Stimulated activated CD8-positive, alpha-beta memory T cell treated with anti-CD3 and anti-CD28 coated beads, Interleukin-15, amount 100 ng/mL, for 24 hours (primary cell): ENCODE measurements around the gene MSRB1.
"Not testable (repeated sequence)": the region's sequence is repeated elsewhere in the genome, so short reads cannot be mapped to it uniquely, and the experiment has no call there.

Experiments used
- DNase-seq: peaks from one replicate; pipeline ENCODE4 v3.0.0-alpha.2; 2020; ENCODE audit warnings: low read depth

The MSRB1 gene

DNA sequence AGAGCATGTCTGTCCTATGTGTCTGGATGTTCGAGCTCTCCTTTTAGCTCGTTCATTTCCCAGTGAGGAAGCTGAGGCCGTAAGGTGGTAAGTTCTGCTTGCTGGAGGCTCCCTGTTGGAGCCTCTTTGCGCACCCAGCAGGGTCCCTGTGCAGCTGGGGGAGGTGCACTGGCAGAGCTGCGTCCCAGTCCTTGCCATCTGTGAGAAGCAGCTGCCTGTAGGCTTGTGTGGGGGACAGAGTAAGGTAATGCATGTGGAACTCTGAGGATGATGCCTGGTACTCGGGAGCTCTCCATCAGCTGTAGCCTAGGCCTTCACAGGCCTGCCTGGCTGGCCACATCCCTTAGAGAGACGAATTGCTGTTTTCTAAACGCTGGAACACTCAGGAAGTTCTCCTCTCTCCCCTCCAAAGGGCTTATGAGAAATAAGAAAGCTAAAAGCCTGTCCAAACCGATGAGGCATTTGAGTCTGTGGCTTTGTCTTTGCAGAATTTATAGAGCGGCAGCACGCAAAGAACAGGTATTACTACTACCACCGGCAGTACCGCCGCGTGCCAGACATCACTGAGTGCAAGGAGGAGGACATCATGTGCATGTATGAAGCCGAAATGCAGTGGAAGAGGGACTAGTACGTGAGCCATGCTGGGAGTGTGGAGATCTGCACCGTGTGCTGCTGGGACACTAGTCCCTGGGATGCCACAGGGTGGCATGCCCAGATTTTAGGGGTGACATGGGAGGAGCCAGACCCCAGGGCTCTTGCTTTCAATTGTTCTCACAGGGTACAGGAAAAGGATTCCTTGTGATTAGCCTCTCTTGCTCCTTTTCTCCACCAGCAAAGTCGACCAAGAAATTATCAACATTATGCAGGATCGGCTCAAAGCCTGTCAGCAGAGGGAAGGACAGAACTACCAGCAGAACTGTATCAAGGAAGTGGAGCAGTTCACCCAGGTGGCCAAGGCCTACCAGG is 17.9 kb upstream of the MSRB1 start:
- peak; percentile 38 for DNase-seq

DNA sequence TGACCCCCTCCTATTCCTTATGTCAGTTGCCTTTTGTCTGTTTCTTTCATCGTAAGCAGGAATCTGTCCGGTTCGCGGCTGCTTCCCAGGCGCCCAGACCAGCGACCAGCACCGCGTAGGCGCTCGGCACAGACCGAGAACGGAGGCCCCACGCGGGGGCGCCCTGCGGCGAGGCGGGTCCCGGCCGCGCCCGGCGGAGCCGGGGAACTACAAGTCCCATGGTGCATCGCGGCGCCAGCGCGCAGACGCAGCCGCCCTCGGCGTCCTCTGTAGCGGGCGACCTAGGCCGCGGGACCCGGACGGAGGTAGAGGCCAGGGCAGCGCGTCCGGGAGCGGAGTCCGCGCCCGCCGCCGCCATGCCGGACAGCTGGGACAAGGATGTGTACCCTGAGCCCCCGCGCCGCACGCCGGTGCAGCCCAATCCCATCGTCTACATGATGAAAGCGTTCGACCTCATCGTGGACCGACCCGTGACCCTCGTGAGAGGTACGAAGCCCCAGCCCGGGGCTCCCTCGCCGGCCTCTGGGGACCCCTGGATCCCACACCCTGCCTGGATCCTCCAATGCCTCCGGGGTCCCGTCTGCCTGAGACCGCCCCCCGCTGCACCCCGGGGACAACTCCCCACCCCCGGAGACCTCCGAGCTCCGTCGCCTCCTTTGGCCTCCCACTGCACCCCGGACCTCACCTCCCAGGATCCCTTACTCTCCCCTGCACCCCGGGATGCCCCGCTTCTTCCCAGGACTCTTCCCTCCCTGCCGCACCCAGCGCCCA is 16.5 kb upstream of the MSRB1 start, which contains the start of gene NDUFB10:
Gene NDUFB10 (plus strand): TSS at position 270 of the 771 bp plus-strand sequence. CDS start 87 bp downstream, at position 357.
- peak; percentile 89 for DNase-seq

DNA sequence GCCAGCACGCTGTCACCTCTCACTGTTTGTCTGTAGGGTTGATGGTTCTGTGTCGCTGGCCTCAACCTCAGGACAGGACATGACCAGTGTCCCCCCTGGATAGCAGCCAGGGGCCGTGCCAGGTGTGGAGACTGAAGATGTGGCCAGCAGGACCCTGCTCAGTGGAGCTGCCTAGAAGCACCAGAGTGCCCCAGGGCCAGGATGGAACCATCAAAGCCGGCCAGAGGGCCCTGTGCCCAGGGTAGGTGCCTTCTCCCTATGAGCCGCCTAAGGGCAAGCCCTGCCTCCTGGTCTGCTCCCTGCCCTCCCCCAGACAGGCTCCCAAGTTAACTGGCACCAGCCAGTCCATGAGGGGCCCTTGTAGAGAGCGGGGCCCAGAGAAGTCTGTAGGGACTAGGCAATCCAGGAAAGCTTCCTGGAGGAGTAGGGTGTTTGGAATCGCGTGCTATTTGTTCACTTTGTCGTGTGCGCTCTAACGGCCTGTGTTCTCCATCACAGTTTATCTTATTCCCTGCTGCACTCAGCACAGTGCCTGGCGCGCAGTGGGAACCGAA is 15.8 kb upstream of the MSRB1 start:
- DNase-seq = no peak

DNA sequence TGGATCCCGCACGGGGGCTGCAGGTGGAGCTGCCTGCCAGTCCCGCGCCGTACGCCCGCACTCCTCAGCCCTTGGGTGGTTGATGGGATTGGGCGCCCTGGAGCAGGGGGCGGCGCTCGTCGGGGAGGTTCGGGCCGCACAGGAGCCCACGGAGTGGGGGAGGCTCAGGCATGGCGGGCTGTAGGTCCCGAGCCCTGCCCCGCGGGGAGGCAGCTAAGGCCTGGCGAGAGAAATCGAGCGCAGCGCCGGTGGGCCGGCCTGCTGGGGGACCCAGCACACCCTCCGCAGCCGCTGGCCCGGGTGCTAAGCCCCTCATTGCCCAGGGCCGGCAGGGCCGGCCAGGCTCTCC is 15.1 kb upstream of the MSRB1 start:
- DNase-seq = not testable (repeated sequence)

DNA sequence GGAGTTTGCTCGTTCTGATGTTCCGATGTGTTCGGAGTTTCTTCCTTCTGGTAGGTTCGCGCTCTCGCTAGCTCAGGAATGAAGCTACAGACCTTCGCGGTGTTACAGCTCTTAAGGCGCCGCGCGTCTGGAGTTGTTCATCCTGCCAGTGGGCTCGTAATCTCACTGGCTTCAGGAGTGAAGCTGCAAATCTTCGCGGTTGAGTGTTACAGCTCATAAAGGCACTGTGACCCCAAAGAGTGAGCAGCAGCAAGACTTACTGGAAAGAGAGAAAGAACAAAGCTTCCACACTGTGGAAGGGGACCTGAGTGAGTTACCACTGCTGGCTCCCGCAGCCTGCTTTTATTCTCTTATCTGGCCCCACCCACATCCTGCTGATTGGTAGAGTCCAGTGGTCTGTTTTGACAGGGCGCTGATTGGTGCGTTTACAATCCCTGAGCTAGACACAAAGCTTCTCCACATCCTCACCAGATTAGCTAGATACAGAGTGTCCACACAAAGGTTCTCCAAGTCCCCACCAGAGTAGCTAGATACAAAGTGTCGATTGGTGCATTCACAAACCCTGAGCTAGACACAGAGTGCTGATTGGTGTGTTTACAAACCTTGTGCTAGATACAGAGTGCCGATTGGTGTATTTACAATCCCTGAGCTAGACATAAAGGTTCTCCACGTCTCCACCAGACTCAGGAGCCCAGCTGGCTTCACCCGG is 14.6 kb upstream of the MSRB1 start:
- not testable (repeated sequence) for DNase-seq

DNA sequence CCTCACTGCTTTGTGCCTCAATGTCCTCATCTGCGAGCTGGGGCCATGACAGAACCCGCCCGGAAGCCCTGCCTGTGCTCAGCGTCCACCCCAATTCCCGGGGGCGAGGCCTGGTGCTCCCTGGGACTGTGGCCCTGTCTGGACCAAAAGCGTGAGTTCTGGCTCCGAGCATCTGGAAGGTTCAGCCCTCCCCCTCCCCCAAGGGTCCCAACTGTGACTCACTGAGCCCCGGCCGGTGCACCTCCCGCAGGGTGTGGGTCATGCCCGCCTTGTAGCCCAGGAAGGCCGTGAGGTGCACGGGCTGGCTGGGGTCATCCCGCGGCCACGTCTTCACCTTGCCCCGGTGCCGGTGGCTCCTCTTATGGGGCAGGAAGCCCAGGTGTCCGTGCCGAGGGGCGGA is 10.7 kb upstream of the MSRB1 start:
- DNase-seq = no peak

DNA sequence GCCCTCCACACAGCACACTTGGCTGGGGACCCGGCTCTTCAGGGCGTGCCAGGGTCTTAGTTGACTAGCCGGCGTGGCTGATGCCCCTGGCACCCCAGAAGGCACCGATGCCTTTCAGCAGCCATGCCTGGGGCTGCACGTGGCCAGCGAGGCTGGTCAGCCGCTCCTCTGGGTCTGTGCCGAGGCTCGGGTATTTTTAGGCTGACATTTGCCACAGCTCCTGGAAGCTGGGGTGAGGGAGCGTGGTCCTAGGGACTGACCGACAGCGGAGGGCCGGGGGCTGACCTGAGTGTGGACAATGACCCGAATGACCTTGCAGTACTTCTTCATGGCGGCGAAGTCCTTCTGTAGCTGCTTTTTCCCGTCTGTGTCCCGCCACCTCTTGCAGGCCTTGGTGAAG is 7.6 kb upstream of the MSRB1 start:
- DNase-seq = no peak

DNA sequence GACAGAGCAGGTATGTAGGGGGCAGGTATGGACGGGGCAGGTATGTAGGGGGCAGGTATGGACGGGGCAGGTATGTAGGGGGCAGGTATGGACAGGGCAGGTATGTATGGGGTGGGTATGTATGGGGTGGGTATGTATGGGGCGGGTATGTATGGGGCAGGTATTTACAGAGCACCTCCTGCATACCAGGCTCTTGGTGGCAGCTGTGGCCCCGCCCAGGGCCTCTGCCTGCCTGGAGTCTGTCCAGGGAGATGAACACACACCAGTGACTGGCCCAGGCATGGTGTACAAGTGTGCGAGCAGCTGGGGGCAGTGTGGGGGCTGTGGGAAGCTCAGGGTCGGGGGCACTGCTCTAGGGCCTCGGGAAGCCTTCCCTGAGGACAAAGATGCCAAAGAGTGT is 7.0 kb upstream of the MSRB1 start:
- DNase-seq = no peak

DNA sequence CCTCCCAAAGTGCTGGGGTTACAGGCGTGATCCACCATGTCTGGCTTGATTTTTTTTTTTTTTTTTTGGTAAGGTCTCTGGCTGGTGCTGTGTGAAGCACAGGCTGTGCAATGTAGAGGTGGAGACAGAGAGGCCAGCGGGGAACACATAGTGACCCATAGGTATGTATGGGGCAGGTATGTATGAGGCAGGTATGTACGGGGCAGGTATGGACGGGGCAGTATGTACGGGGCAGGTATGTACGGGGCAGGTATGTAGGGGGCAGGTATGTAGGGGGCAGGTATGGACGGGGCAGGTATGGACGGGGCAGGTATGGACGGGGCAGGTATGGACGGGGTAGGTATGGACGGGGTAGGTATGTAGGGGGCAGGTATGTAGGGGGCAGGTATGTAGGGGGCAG is 6.5 kb upstream of the MSRB1 start:
- DNase-seq = no peak

DNA sequence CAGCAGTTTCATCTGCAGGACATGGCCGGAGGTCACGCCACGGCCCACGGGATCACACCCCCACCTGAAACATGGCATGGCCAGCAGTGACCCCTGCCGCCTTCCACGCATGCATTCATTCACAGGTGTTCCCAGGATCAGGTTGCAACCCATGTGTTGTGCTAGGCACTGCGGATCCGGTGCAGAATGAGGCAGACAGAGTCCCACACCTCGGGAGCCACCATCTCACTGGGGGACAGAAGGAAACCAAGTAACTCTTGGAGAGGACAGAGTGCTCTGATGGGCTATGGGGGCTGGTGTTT is 4.3 kb upstream of the MSRB1 start:
- DNase-seq = no peak

DNA sequence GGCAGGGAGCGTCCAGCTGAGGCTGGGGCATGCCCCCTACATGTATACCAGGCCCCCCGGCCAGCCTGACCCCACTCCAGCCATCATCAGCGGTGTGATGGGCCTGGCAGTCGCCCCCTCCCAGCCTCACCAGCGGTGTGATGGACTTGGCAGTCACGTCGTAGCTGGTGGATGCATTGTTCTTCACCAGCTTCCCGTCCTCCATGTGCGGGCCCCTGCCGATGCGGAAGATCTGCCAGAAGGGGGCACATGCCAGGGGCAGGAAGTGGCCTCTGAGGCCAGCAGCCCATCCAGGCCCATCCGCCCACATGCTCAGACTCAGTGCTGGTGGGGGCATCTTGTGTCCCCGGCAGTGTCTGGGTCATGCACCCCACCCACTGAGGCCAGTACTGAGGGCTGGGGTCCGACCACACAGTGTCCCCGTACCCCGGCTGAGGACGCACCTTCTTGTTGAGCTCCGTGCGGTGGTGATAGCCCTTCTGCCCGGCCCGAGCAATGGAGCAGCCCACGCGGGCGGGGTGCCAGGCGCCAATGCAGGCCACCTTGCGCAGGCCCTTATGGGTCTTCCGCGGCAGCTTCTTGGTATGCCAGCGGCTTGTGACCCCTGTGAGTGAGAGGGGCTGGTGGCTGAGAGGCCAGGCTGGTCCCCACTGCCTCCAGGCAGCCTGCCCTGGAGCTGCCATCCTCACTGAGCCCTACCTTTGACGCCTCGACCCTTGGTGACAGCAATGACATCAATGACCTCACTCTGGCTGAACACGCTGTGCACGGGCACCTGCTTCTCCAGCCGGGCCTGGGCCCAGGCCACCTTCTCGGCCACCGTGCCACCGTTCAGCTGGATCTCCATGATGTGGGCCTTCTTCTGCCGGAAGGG is 3.7 kb upstream of the MSRB1 start:
- DNase-seq = no peak

DNA sequence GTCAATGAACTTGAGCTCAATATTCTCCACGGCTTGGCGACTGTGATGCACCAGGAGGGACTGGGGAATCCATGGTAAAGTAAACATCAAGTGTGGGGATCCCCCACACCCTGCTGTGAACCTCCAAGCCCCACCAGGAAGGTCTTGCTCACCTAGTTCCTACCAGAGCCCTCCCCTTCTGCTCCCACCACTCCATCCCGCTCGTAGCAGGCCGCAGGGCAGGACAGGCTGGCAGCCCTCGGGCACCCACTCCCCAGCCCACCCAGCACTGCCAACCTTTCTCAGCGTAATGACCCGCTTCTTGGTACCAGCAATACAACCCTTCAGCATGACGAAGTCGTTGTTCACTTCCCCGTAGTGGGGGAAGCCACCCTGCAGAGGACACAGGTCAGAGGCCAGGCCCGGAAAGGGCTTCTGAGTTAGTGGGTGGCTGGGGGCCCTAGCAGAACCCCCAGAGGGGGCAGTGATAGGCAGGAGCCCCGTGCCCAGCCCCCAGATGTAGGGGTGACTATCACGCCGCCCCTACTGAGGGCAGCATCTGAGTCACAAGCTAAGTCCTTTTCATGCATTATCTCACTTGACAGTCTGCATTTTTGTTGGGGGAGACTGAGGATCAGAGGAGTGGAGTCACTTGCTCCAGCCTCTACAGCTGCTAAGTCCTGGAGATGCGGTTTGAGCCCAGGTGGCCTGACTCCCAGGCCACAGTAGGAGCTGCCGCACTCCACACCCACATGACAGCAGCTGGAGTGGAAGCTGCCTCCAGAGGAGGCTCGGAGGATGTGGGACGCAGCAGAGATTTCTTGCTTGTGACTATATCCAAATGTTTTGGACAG is 2.8 kb upstream of the MSRB1 start:
- DNase-seq = no peak

DNA sequence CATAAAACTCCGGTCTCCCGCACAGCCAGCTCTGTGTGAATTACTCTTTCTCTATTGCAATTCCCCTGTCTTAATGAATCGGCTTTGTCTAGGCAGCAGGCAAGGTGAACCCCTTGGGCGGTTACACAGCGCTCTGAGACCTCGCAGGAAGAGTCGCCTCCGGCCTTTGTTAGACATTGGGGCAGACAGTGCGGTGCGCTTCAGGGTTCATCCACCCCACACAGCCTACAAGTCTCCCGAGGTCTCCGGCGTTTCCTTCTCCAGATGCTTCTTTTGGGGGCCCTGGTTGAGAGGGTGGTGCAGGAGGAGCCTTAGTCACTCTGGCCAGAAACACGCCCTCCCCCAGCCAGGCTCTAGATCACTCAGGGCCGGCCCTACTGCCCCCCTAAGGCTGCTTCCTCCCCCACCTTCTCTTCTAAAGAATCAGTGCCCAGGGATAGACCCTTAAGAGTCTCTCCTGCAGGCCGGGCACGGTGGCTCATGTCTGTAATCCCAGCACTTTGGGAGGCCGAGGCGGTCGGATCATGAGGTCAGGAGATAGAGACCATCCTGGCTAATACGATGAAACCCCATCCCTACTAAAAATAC is 1.7 kb upstream of the MSRB1 start:
- DNase-seq = no peak

DNA sequence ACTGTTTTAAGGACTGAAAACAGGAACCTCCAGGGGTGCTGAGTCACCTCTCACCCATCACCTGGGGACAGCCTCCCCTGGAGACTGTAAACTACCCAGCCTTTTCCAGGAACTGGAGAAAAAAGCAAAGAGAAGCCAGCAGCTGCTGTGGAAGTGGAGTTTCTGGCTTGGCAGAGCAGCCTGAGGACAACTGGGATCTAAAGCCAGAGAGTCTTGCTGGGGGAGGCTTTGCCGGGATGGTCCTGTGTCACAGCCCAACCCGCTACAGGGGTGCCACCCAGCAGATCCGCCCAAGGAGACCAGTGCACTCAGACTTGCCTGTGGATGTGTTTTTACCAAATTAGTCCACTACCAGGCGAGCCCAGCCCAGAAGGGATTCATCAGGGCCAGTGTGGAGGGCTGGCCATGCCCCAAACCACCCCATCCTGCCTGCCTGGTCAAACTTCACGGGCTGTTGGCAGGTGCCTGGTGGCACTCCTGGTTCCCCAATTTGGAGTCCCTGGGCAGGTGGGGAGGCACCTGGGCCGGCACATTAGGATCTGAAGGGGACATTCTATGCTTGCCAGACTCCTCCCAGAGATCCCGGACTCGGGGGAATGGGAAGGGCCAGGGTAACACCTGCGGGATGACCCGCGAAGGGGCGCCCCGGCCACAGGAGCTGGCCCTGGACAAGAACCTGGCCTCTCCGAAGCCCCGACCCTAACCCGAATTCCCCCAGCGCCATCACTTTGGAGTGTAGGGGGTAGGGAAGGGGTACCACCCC is 771 bp downstream of the MSRB1 start:
- DNase-seq = no peak

DNA sequence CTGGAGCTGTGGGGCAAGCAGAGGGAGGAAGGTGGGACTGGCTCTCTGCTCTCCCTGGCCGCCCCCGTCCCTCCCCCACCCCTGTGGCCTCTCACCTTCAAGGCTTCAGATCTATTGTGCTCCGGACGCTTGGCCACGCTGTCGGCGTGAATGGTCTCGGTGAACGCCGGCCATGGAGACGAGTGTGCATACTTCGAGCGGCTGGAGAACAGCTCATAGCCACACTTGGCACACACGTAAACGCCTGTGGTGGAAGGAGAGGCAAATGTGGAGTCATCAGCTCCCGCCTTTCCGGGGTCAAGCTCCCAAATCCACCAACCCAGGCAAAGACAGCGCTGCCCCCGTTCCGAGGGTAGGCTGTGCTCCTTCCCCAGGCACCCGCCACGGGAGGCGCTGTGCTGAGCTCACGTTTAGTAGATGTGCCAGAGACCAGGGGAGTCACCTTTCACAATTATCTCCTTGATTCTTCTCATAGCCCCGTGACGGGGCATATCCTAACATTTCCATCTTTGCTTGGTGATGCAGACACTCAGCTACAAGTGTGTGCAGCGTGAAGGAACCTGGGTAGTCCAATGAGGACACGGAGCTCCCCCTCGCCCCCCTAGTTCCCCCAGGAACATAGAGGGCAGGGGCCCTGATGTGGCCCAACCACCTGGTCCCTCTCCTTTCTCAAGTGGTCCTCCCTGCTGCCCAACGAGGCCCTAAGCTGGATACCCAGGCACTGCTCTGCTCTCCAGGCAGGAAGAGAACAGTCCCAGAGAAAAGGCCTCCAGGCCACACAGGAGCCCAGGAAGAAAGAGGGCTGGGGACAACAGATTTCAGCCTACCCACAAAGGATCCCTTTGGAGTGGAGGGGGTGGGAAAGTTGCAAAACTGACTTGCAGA is 1.6 kb downstream of the MSRB1 start:
- DNase-seq = no peak

DNA sequence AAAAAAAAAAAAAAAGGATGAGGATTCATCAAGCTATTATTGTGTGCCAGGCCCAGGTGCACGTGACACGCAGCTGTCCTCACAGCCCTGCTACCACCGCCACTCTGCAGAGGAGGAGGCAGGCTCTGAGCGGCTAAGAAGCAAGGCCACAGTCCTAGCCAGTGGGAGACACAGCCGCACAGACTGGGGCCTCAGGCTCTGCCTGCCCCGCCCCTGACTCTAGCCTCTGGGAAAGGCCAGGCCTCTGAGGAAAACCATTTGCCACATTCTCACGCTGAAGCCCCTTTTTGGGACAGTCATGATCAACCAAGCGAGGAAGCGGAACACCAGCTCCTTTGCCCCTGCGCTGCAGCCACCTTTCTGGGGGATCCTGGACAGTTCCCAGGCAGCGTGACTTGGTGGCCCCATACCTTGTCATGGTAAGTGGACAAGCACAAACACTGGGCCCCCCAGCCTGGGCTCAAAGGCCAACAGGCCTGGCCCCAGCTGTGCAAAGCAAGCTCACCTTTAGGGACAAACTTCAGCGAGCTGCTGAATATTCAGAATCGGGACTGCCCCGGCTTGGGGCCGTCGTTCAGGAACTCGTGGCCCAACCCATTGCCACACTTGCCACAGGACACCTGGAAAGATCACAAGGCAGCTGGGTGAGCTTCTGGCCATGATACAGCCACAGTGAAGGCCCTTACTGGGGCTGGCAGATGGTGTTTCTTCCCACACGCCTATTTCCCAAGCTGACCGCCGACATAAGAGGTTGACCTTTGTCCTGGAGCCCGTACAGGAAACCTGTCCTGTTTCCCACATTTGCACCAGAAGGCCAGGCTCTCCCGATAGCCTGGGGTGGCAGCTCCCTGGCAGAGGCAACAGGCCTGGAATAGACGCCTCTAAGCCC is 2.5 kb downstream of the MSRB1 start:
- DNase-seq = no peak

DNA sequence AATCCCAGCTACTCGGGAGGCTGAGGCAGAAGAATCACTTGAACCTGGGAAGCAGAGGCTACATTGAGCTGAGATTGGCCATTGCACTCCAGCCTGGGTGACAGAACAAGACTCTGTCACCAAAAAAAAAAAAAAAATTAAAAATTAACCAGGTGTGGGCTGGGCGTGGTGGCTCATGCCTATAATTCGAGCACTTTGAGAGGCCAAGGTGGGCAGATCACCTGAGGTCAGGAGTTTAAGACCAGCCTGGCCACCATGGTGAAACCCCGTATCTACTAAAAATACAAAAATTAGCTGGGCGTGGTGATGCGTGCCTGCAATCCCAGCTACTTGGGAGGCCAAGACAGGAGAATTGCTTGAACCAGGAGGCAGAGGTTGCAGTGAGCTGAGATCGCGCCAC is 3.2 kb downstream of the MSRB1 start:
- not testable (repeated sequence) for DNase-seq
